ENCODE data around the gene ANK3. TPM values are rescaled to one million over a fixed set of nuclear protein-coding genes. Genes with fewer than 3 reads are reported as not detected.

The ANK3 gene
- total and polyA plus RNA-seq, 2 experiments from 2014 or later: 46.5 to 85.2 TPM

DNA sequence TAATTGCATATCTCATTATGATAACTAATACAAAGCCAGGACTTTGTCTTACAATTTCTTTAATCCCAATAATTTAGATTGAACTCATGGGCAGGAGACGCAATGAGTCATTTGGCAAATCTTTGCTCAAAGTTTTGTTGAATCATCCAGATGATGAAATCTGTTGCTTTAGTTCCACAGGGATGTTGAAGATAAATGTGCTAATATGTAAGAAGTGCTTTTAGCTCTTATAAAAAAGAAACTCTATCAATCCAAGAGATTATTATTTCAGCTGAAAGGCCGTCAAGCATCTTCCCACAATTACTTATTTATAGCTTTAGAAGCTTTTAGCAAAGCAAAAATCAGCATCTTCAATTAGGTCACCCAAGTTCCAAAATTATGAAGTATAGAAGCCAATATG is 36.8 kb upstream of the ANK3 start:
- DNase-seq (ENCODE audit: low spot score) (no peak), ATAC-seq (no peak)
- no peaks in the 10 kb centered on the region for H3K36me3 ChIP-seq (ENCODE audit: insufficient read depth)
- TF ChIP-seq ETS1 (IDR thresholded peaks at IDR 0.05): no peak
- TF ChIP-seq CREB1 (CRISPR knock-in tag; IDR thresholded peaks at IDR 0.05; ENCODE audit: low read depth): no peak
- no peak for TF ChIP-seq JUNB (IDR thresholded peaks at IDR 0.05; ENCODE audit: unreplicated experiment)
- TF ChIP-seq, protein P1, sequence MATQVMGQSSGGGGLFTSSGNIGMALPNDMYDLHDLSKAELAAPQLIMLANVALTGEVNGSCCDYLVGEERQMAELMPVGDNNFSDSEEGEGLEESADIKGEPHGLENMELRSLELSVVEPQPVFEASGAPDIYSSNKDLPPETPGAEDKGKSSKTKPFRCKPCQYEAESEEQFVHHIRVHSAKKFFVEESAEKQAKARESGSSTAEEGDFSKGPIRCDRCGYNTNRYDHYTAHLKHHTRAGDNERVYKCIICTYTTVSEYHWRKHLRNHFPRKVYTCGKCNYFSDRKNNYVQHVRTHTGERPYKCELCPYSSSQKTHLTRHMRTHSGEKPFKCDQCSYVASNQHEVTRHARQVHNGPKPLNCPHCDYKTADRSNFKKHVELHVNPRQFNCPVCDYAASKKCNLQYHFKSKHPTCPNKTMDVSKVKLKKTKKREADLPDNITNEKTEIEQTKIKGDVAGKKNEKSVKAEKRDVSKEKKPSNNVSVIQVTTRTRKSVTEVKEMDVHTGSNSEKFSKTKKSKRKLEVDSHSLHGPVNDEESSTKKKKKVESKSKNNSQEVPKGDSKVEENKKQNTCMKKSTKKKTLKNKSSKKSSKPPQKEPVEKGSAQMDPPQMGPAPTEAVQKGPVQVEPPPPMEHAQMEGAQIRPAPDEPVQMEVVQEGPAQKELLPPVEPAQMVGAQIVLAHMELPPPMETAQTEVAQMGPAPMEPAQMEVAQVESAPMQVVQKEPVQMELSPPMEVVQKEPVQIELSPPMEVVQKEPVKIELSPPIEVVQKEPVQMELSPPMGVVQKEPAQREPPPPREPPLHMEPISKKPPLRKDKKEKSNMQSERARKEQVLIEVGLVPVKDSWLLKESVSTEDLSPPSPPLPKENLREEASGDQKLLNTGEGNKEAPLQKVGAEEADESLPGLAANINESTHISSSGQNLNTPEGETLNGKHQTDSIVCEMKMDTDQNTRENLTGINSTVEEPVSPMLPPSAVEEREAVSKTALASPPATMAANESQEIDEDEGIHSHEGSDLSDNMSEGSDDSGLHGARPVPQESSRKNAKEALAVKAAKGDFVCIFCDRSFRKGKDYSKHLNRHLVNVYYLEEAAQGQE (IDR thresholded peaks at IDR 0.05; ENCODE audit: unreplicated experiment): no peak
- TF ChIP-seq ZNF462 (CRISPR knock-in tag; IDR thresholded peaks at IDR 0.05): no peak
- no peak for TF ChIP-seq NANOG (IDR thresholded peaks at IDR 0.05; ENCODE audit: borderline replicate concordance)
- no peak for TF ChIP-seq ZNF114 (CRISPR knock-in tag; IDR thresholded peaks at IDR 0.05)
- no peak for TF ChIP-seq EZH2 (IDR thresholded peaks at IDR 0.05; ENCODE audit: low read depth, unreplicated experiment)
- no peak for TF ChIP-seq ZNF331 (CRISPR knock-in tag; IDR thresholded peaks at IDR 0.05; ENCODE audit: low read depth)
- no peak for TF ChIP-seq CTCF (conservative IDR thresholded peaks at IDR 0.05; ENCODE audit: low read depth in 2 of 2)
- TF ChIP-seq POLR2AphosphoS5 (IDR thresholded peaks at IDR 0.05; ENCODE audit: low read depth): no peak
- no peak for TF ChIP-seq STAT1 (IDR thresholded peaks at IDR 0.05; ENCODE audit: unreplicated experiment)
- TF ChIP-seq EZH2phosphoT487 (IDR thresholded peaks at IDR 0.05; ENCODE audit: unreplicated experiment): no peak
- H3K4me2 ChIP-seq: no peak overlapping the region
- H3K4me1 ChIP-seq (ENCODE audit: insufficient read depth): no peaks in the 10 kb centered on the region
- H3K36me3 Mint-ChIP-seq (ENCODE audit: low read depth): no peaks in the 10 kb centered on the region
- H3K4me1 Mint-ChIP-seq: no peaks in the 10 kb centered on the region; the same call in 2 of the 3 replicates
- no peaks in the 10 kb centered on the region; the same call in 1 of the 2 replicates for H4K20me1 ChIP-seq (replicated peaks; ENCODE audit: insufficient read depth)
- H3K79me2 ChIP-seq (replicated peaks; ENCODE audit: insufficient read depth): no peaks in the 10 kb centered on the region
- H3K27me3 Mint-ChIP-seq (ENCODE audit: insufficient read depth, low read depth, poor library complexity): peaks cover 1% of the 10 kb centered on the region
- no peak overlapping the region for H3K4me3 Mint-ChIP-seq
- H3F3A ChIP-seq (replicated peaks; ENCODE audit: low read depth): no peaks in the 10 kb centered on the region
- no peaks in the 10 kb centered on the region for H3K9me2 ChIP-seq (ENCODE audit: insufficient read depth)
- peaks cover 6% of the 10 kb centered on the region; the same call in 1 of the 2 replicates for H3K27me3 ChIP-seq (ENCODE audit: insufficient read depth)
- no peak overlapping the region for H3K27ac Mint-ChIP-seq
- no peaks in the 10 kb centered on the region for H3K9me3 Mint-ChIP-seq
- H2AFZ ChIP-seq: no peak overlapping the region
- no peak overlapping the region for H3K27ac ChIP-seq (ENCODE audit: low read depth)
- no peak overlapping the region for H3K4me3 ChIP-seq

All from GM23338 (cell line).